ENCODE results near the gene GPR63.
A peak's percentile ranks its signal among the peaks of the same experiment; 100 is the strongest.

The GPR63 gene

GRCh38 chr6:96816301-96816817, 20.9 kb downstream of the GPR63 start:
- no peak for DNase-seq

GRCh38 chr6:96814625-96815024, 22.7 kb downstream of the GPR63 start:
- DNase-seq, result no peak

GRCh38 chr6:96812077-96812703, 25.1 kb downstream of the GPR63 start:
- no peak for DNase-seq

- no peak for DNase-seq
Observed at GRCh38 chr6:96811670-96812069, 25.6 kb downstream of the GPR63 start.

GRCh38 chr6:96811136-96811535, 26.1 kb downstream of the GPR63 start:
- DNase-seq, result no peak

- no peak for DNase-seq
Observed at GRCh38 chr6:96809119-96809518, 28.2 kb downstream of the GPR63 start.

GRCh38 chr6:96803106-96803481, 34.2 kb downstream of the GPR63 start:
- no peak for DNase-seq

GRCh38 chr6:96795481-96795880, 41.8 kb downstream of the GPR63 start:
- DNase-seq, result no peak

- no peak for DNase-seq
Observed at GRCh38 chr6:96794980-96795379, 42.3 kb downstream of the GPR63 start.

GRCh38 chr6:96792561-96793190, 44.6 kb downstream of the GPR63 start:
- no peak for DNase-seq

GRCh38 chr6:96789871-96790270, 47.4 kb downstream of the GPR63 start:
- DNase-seq, result no peak

GRCh38 chr6:96787846-96788580, 49.3 kb downstream of the GPR63 start:
- peak; percentile 89 for DNase-seq

GRCh38 chr6:96786336-96786735, 50.9 kb downstream of the GPR63 start:
- DNase-seq, result no peak

GRCh38 chr6:96784650-96785049, 52.6 kb downstream of the GPR63 start:
- DNase-seq, result no peak

GRCh38 chr6:96783307-96783706, 54.0 kb downstream of the GPR63 start:
- DNase-seq, result no peak

- DNase-seq, result no peak
Observed at GRCh38 chr6:96781557-96781956, 55.7 kb downstream of the GPR63 start.

GRCh38 chr6:96777113-96777512, 60.2 kb downstream of the GPR63 start:
- no peak for DNase-seq

GRCh38 chr6:96775727-96776400, 61.4 kb downstream of the GPR63 start:
- no peak for DNase-seq

GRCh38 chr6:96766769-96767168, 70.5 kb downstream of the GPR63 start:
- DNase-seq, result no peak

GRCh38 chr6:96762599-96762998, 74.7 kb downstream of the GPR63 start:
- no peak for DNase-seq

- DNase-seq, result no peak
Observed at GRCh38 chr6:96761794-96762193, 75.5 kb downstream of the GPR63 start.

- no peak for DNase-seq
Observed at GRCh38 chr6:96760153-96760687, 77.1 kb downstream of the GPR63 start.

- DNase-seq, result no peak
Observed at GRCh38 chr6:96755096-96755495, 82.2 kb downstream of the GPR63 start.
